Thyroid gland (tissue), 4 donors: ENCODE measurements around the gene INPP1.

Experiments
- POLR2A ChIP-seq, 2 donors: fragments of 450-650 bp; IDR thresholded peaks; one replicate each; pipeline ENCODE4 v1.6.1; 2017; ENCODE audit warnings: antibody characterized with exemption in 2 of 2, mild to moderate bottlenecking in 2 of 2, moderate library complexity in 1 of 2
- TF ChIP-seq, protein P1 (sequence below), 6 experiments: fragments of 200-600 bp in 3 of 6; fragments of 450-650 bp in 3 of 6; sonication (generic) in 3 of 6; IDR thresholded peaks; one replicate each; pipeline ENCODE4 v1.5.1; 2016 to 2019; ENCODE audit warnings: antibody characterized with exemption in 6 of 6, mild to moderate bottlenecking in 2 of 6, inconsistent platforms in 1 of 6, moderate library complexity in 1 of 6

DNA sequence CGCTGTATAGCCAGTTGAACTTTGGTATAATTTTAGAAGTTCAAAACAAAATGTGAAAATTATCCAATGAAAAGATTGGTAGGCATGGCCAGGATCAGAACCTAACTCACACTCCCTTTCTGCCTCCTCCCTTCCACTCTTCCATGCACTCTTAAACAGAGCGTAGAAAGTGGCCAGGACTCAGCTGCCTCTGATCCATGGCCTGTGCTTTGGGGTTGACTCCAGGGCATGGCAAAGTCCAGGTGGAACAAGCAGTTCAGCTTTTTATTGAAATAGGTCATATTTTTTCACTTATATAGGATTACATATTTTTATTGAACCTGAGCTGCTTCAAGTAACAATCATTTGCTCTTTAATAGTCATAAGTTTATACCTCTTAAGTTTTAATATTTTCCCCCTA, 26.2 kb downstream of the INPP1 start:
- TF ChIP-seq, protein P1, sequence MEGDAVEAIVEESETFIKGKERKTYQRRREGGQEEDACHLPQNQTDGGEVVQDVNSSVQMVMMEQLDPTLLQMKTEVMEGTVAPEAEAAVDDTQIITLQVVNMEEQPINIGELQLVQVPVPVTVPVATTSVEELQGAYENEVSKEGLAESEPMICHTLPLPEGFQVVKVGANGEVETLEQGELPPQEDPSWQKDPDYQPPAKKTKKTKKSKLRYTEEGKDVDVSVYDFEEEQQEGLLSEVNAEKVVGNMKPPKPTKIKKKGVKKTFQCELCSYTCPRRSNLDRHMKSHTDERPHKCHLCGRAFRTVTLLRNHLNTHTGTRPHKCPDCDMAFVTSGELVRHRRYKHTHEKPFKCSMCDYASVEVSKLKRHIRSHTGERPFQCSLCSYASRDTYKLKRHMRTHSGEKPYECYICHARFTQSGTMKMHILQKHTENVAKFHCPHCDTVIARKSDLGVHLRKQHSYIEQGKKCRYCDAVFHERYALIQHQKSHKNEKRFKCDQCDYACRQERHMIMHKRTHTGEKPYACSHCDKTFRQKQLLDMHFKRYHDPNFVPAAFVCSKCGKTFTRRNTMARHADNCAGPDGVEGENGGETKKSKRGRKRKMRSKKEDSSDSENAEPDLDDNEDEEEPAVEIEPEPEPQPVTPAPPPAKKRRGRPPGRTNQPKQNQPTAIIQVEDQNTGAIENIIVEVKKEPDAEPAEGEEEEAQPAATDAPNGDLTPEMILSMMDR (IDR thresholded peaks at IDR 0.05): no peak
- TF ChIP-seq POLR2A (IDR thresholded peaks at IDR 0.05): no peak
